Measurements from ENCODE around the gene UBE3B. TPM values are rescaled to one million over a fixed set of nuclear protein-coding genes. Genes with fewer than 3 reads are reported as not detected.

The UBE3B gene
- total RNA-seq, 4 donors from 2014 or later, result 51.0 to 93.5 (median 78.9) TPM

GRCh38 chr12:109489955-109490565, 12.6 kb downstream of the UBE3B start:
- TF ChIP-seq POLR2A (IDR thresholded peaks at IDR 0.05), result no peak
- no peak for TF ChIP-seq CTCF (IDR thresholded peaks at IDR 0.05)
- no peak for TF ChIP-seq EP300 (IDR thresholded peaks at IDR 0.05)
- H3K4me3 ChIP-seq, result no peak overlapping the region
- WGBS, 2 donors, result 84 to 88% methylated on average over 1 of the region's 1 CpG
- H3K27me3 ChIP-seq, result no peaks in the 10 kb centered on the region
- H3K4me1 ChIP-seq, result no peaks in the 10 kb centered on the region
- H3K9me3 ChIP-seq, result no peaks in the 10 kb centered on the region
- no peak for DNase-seq (ENCODE audit: low spot score in 2 of 2)
- peaks cover 9 to 100% (median 43%) of the 10 kb centered on the region in 3 donors for H3K36me3 ChIP-seq
- no peak overlapping the region for H3K27ac ChIP-seq

- Histone ChIP-seq H3K9me3 (no peaks in the 10 kb centered on the region), H3K4me1 (no peaks in the 10 kb centered on the region), H3K27me3 (no peaks in the 10 kb centered on the region), H3K36me3 (peaks cover 9 to 100% (median 33%) of the 10 kb centered on the region in 3 donors), H3K27ac (no peak overlapping the region), H3K4me3 (no peak overlapping the region)
- no peak for DNase-seq (ENCODE audit: low spot score in 2 of 2)
- TF ChIP-seq CTCF (IDR thresholded peaks at IDR 0.05), result no peak
- TF ChIP-seq POLR2A (IDR thresholded peaks at IDR 0.05), result no peak
- no peak for TF ChIP-seq EP300 (IDR thresholded peaks at IDR 0.05)
- WGBS, 2 donors, result 89 to 96% methylated on average over 4 of the region's 4 CpGs
Observed at GRCh38 chr12:109491671-109492070, 14.2 kb downstream of the UBE3B start.

DNA sequence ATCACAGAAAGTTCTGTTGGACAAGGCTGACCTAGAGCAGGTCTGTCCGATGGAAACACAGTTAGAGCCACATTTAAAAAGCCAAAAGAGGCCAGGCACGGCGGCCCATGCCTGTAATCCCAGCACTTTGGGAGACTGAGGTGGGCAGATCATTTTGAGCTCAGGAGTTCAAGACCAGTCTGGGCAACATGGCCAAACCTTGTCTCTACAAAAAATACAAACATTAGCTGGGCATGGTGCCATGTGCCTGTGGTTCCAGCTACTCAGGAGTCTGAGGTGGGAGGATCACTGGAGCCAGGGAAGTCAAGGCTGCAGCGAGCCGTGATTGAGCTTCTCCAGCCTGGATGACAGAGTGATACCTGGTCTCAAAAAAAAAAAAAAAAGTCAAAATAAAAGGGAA, 14.9 kb downstream of the UBE3B start:
- TF ChIP-seq POLR2A (IDR thresholded peaks at IDR 0.05) (no peak), CTCF (IDR thresholded peaks at IDR 0.05) (no peak), EP300 (IDR thresholded peaks at IDR 0.05) (no peak)
- peaks cover 9 to 98% (median 26%) of the 10 kb centered on the region in 3 donors for H3K36me3 ChIP-seq
- WGBS, 2 donors, result 91 to 97% methylated on average over 5 of the region's 5 CpGs

DNA sequence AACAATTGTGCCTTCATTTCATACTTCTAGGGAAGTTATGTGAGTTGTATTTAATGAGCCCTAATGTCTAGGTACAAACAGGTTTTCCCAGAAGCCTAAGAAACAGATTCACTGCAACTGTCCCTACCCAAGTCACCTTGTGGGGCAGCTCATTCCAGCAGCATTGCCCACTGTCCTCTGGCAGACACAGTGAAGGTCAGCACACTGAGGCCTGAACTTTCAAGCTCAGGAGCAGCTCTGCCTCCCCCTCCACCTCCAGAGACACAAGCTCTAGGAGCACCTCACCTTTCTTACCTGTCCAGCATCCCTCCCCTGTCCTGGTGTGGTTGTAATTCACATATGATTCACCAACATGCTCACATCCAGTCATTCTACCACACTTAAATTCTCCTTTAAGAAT, 15.7 kb downstream of the UBE3B start:
- Histone ChIP-seq H3K27me3 (no peaks in the 10 kb centered on the region), H3K4me1 (no peaks in the 10 kb centered on the region), H3K9me3 (no peaks in the 10 kb centered on the region), H3K36me3 (peaks cover 5 to 98% (median 23%) of the 10 kb centered on the region in 3 donors), H3K27ac (no peak overlapping the region), H3K4me3 (no peak overlapping the region)
- DNase-seq (ENCODE audit: low spot score in 2 of 2), result no peak
- TF ChIP-seq CTCF (IDR thresholded peaks at IDR 0.05), result no peak
- no peak for TF ChIP-seq POLR2A (IDR thresholded peaks at IDR 0.05)
- no peak for TF ChIP-seq EP300 (IDR thresholded peaks at IDR 0.05)

More for the DNA sequence above, 14.9 kb downstream of the UBE3B start:
- H3K4me3 ChIP-seq, result no peak overlapping the region
- no peaks in the 10 kb centered on the region for H3K4me1 ChIP-seq
- no peak overlapping the region for H3K27ac ChIP-seq
- no peak for DNase-seq (ENCODE audit: low spot score in 2 of 2)
- H3K27me3 ChIP-seq, result no peaks in the 10 kb centered on the region
- no peaks in the 10 kb centered on the region for H3K9me3 ChIP-seq

GRCh38 chr12:109493938-109494337, 16.5 kb downstream of the UBE3B start:
- H3K4me1 ChIP-seq, result no peaks in the 10 kb centered on the region
- H3K36me3 ChIP-seq, result peaks cover 5 to 98% (median 19%) of the 10 kb centered on the region in 3 donors

More at GRCh38 chr12:109493938-109494337, 16.5 kb downstream of the UBE3B start:
- H3K9me3 ChIP-seq, result no peaks in the 10 kb centered on the region
- H3K27me3 ChIP-seq, result no peaks in the 10 kb centered on the region
- TF ChIP-seq EP300 (IDR thresholded peaks at IDR 0.05), result no peak
- no peak for TF ChIP-seq CTCF (IDR thresholded peaks at IDR 0.05)
- no peak for TF ChIP-seq POLR2A (IDR thresholded peaks at IDR 0.05)
- H3K27ac ChIP-seq, result no peak overlapping the region
- WGBS, 2 donors, result 100% methylated on average over 1 of the region's 1 CpG
- H3K4me3 ChIP-seq, result no peak overlapping the region
- no peak for DNase-seq (ENCODE audit: low spot score in 2 of 2)
